ENCODE measurements around the gene RPE65. TPM values are rescaled to one million over a fixed set of nuclear protein-coding genes. Genes with fewer than 3 reads are reported as not detected.
"Not testable (repeated sequence)": the region's sequence is repeated elsewhere in the genome, so short reads cannot be mapped to it uniquely, and the experiment has no call there.

RPE65 gene
- total and polyA plus RNA-seq, 4 donors: 0.01 to 0.09 TPM; not detected in 2

GRCh38 chr1:68421350-68421749 lies 28.4 kb downstream of the RPE65 start:
- no peak overlapping the region for H3K9ac ChIP-seq (ENCODE audit: insufficient read depth in 1 of 2, low read length in 2 of 2)
- no peaks in the 10 kb centered on the region for H3K27me3 ChIP-seq (ENCODE audit: control insufficient read depth in 3 of 3, insufficient read depth in 3 of 3, low read length in 2 of 3)

GRCh38 chr1:68409426-68409825 lies 40.3 kb downstream of the RPE65 start:
- TF ChIP-seq CTCF (IDR thresholded peaks at IDR 0.05; ENCODE audit: control extremely low read depth, extremely low read depth): no peak
- no peak for DNase-seq
- Histone ChIP-seq H3K27ac (ENCODE audit: low read depth in 1 of 2, low read length in 1 of 2) (no peak overlapping the region), H3K9ac (ENCODE audit: insufficient read depth in 1 of 2, low read length in 2 of 2) (no peak overlapping the region), H3K4me3 (no peak overlapping the region), H3K9me3 (ENCODE audit: control insufficient read depth in 4 of 4, insufficient read depth in 3 of 4, low read length in 3 of 4) (no peaks in the 10 kb centered on the region), H3K36me3 (ENCODE audit: control insufficient read depth in 4 of 4, insufficient read depth in 4 of 4, low read length in 4 of 4) (no peaks in the 10 kb centered on the region), H3K4me1 (ENCODE audit: control insufficient read depth in 5 of 5, insufficient read depth in 5 of 5, low read length in 5 of 5) (no peaks in the 10 kb centered on the region), H3K27me3 (ENCODE audit: control insufficient read depth in 3 of 3, insufficient read depth in 3 of 3, low read length in 2 of 3) (no peaks in the 10 kb centered on the region)
- ATAC-seq (ENCODE audit: insufficient read depth, low FRiP score): no peak
- 65 to 76% methylated on average over 2 of the region's 2 CpGs for WGBS, 2 donors

More at GRCh38 chr1:68421350-68421749, 28.4 kb downstream of the RPE65 start:
- Histone ChIP-seq H3K9me3 (ENCODE audit: control insufficient read depth in 4 of 4, insufficient read depth in 3 of 4, low read length in 3 of 4) (no peaks in the 10 kb centered on the region), H3K27ac (ENCODE audit: low read depth in 1 of 2, low read length in 1 of 2) (no peak overlapping the region), H3K4me1 (ENCODE audit: control insufficient read depth in 5 of 5, insufficient read depth in 5 of 5, low read length in 5 of 5) (no peaks in the 10 kb centered on the region), H3K36me3 (ENCODE audit: control insufficient read depth in 4 of 4, insufficient read depth in 4 of 4, low read length in 4 of 4) (no peaks in the 10 kb centered on the region), H3K4me3 (no peak overlapping the region)
- ATAC-seq (ENCODE audit: insufficient read depth, low FRiP score): no peak
- 83 to 94% methylated on average over 5 of the region's 5 CpGs for WGBS, 2 donors
- TF ChIP-seq CTCF (IDR thresholded peaks at IDR 0.05; ENCODE audit: control extremely low read depth, extremely low read depth): no peak
- no peak for DNase-seq

- Histone ChIP-seq H3K9me3 (ENCODE audit: control insufficient read depth in 4 of 4, insufficient read depth in 3 of 4, low read length in 3 of 4) (no peaks in the 10 kb centered on the region), H3K4me1 (ENCODE audit: control insufficient read depth in 5 of 5, insufficient read depth in 5 of 5, low read length in 5 of 5) (no peaks in the 10 kb centered on the region), H3K27me3 (ENCODE audit: control insufficient read depth in 3 of 3, insufficient read depth in 3 of 3, low read length in 2 of 3) (no peaks in the 10 kb centered on the region), H3K4me3 (no peak overlapping the region), H3K27ac (ENCODE audit: low read depth in 1 of 2, low read length in 1 of 2) (no peak overlapping the region), H3K9ac (ENCODE audit: insufficient read depth in 1 of 2, low read length in 2 of 2) (no peak overlapping the region), H3K36me3 (ENCODE audit: control insufficient read depth in 4 of 4, insufficient read depth in 4 of 4, low read length in 4 of 4) (no peaks in the 10 kb centered on the region)
- 50 to 75% methylated on average over 4 of the region's 4 CpGs for WGBS, 2 donors
- DNase-seq (no peak), ATAC-seq (ENCODE audit: insufficient read depth, low FRiP score) (no peak)
- TF ChIP-seq CTCF (IDR thresholded peaks at IDR 0.05; ENCODE audit: control extremely low read depth, extremely low read depth): no peak
Observed at GRCh38 chr1:68401506-68401905, 48.2 kb downstream of the RPE65 start.

GRCh38 chr1:68395575-68395974 lies 54.2 kb downstream of the RPE65 start:
- not testable (repeated sequence) for H3K4me1 ChIP-seq (ENCODE audit: control insufficient read depth in 5 of 5, insufficient read depth in 5 of 5, low read length in 5 of 5); H3K9me3 ChIP-seq (ENCODE audit: control insufficient read depth in 4 of 4, insufficient read depth in 3 of 4, low read length in 3 of 4); H3K9ac ChIP-seq (ENCODE audit: insufficient read depth in 1 of 2, low read length in 2 of 2); ATAC-seq (ENCODE audit: insufficient read depth, low FRiP score); H3K27me3 ChIP-seq (ENCODE audit: control insufficient read depth in 3 of 3, insufficient read depth in 3 of 3, low read length in 2 of 3); H3K27ac ChIP-seq (ENCODE audit: low read depth in 1 of 2, low read length in 1 of 2); H3K36me3 ChIP-seq (ENCODE audit: control insufficient read depth in 4 of 4, insufficient read depth in 4 of 4, low read length in 4 of 4); DNase-seq; H3K4me3 ChIP-seq
- 91 to 97% methylated on average over 3 of the region's 3 CpGs for WGBS, 2 donors

GRCh38 chr1:68392474-68392873 lies 57.3 kb downstream of the RPE65 start:
- H3K27me3 ChIP-seq (ENCODE audit: control insufficient read depth in 3 of 3, insufficient read depth in 3 of 3, low read length in 2 of 3); ATAC-seq (ENCODE audit: insufficient read depth, low FRiP score); H3K9ac ChIP-seq (ENCODE audit: insufficient read depth in 1 of 2, low read length in 2 of 2); H3K27ac ChIP-seq (ENCODE audit: low read depth in 1 of 2, low read length in 1 of 2); H3K9me3 ChIP-seq (ENCODE audit: control insufficient read depth in 4 of 4, insufficient read depth in 3 of 4, low read length in 3 of 4); H3K4me3 ChIP-seq; H3K36me3 ChIP-seq (ENCODE audit: control insufficient read depth in 4 of 4, insufficient read depth in 4 of 4, low read length in 4 of 4); DNase-seq; H3K4me1 ChIP-seq (ENCODE audit: control insufficient read depth in 5 of 5, insufficient read depth in 5 of 5, low read length in 5 of 5): not testable (repeated sequence)
- WGBS, 2 donors: 90 to 93% methylated on average over 5 of the region's 5 CpGs

GRCh38 chr1:68385798-68386524 lies 63.8 kb downstream of the RPE65 start:
- not testable (repeated sequence) for DNase-seq; H3K36me3 ChIP-seq (ENCODE audit: control insufficient read depth in 4 of 4, insufficient read depth in 4 of 4, low read length in 4 of 4)
- 92 to 96% methylated on average over 9 of the region's 10 CpGs for WGBS, 2 donors

More at GRCh38 chr1:68385798-68386524, 63.8 kb downstream of the RPE65 start:
- H3K9ac ChIP-seq (ENCODE audit: insufficient read depth in 1 of 2, low read length in 2 of 2); H3K9me3 ChIP-seq (ENCODE audit: control insufficient read depth in 4 of 4, insufficient read depth in 3 of 4, low read length in 3 of 4); H3K27ac ChIP-seq (ENCODE audit: low read depth in 1 of 2, low read length in 1 of 2); H3K4me3 ChIP-seq; ATAC-seq (ENCODE audit: insufficient read depth, low FRiP score); H3K4me1 ChIP-seq (ENCODE audit: control insufficient read depth in 5 of 5, insufficient read depth in 5 of 5, low read length in 5 of 5); H3K27me3 ChIP-seq (ENCODE audit: control insufficient read depth in 3 of 3, insufficient read depth in 3 of 3, low read length in 2 of 3): not testable (repeated sequence)
